KG1 (cell line): ENCODE results near the gene NT5C3B.
"Not testable (repeated sequence)": the region's sequence is repeated elsewhere in the genome, so short reads cannot be mapped to it uniquely, and the experiment has no call there.

Source experiments
- DNase-seq: peaks from one replicate; lab custom pipeline; 2025; lab: John Stamatoyannopoulos, UW

Gene NT5C3B

DNA sequence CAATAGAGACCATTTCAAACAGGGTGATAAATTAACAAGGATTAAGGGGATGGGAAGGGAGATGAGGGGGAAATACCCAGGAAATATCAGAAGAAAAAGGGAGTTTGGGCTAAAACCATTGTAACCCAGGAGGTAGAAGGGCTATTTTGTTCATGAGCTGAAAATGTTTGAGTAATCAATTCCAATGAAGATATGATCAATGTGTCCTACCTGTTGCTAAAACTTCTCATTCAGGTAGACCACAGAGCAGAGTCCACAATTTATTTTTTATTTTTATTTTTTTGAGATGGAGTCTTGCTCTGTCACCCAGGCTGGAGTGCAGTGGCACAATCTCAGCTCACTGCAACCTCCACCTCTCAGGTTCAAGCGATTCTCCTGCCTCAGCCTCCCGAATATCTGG lies 3.4 kb upstream of the NT5C3B start:
- not testable (repeated sequence) for DNase-seq

DNA sequence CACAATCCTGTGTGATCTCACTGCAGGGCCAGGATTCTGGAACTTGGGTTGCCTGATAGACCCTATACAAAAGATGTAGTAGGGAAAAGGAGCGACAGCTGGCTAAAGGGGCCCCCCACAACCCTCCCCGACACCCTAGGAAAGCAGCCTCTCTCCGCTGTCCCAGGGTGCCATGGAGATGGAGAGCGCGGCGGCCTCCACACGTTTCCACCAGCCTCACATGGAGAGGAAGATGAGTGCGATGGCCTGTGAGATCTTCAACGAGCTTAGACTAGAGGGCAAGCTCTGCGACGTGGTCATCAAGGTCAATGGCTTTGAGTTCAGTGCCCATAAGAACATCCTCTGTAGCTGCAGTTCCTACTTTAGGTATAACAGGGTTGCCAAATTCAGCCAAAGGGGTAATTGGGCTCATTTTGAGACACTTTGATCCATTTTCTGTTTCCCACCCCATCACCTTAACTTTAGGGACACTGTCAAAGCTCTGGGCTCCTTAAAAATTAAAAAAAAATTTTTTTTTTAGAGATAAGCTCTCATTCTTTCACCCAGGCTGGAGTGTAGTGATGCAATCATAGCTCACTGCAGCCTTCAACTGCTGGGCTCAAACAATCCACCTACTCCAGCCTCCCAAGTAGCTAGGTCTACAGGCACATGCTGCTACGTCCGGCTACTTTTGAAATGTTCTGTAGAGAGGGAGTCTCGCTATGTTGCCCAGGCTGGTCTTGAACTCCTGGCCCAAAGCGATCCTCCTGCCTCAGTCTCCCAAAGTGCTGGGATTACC lies 1.9 kb upstream of the NT5C3B start, which contains the start of gene KLHL10:
KLHL10 (plus strand) TSS at position 65 of the 778 bp plus-strand sequence; CDS start at position 173, 108 bp downstream.
- no peak for DNase-seq

- DNase-seq, result no peak
These were observed 641 bp upstream of the NT5C3B start for GRCh38 chr17:41836550-41837196.

DNA sequence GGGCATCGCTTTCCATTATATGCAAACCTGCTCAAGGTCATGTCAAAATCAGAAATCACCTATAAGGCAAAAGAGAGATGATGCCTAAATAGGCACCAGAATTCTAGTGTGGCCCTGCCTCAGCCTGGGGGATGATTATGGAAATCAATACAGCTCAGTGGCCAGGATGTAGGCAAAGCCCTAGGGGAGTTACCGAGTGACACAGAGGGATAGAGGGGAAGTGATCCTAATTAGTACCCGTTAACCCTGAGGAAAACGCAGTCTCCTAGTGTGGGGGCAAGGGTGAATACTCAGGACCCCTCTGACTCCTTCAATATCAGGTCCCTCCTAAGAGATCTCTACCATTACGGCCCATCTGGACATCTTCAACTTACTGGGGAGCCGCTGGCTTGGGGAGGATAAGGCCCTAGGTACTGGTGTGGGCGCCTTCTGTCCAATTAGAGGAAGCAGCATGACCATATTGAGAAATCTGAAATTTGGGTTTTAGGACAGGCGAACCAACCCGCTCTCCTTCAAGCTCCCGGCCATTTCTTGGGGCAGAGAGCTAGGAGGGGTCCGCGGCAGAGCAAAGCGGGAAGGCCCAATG lies 725 bp downstream of the NT5C3B start:
- DNase-seq, result no peak

DNA sequence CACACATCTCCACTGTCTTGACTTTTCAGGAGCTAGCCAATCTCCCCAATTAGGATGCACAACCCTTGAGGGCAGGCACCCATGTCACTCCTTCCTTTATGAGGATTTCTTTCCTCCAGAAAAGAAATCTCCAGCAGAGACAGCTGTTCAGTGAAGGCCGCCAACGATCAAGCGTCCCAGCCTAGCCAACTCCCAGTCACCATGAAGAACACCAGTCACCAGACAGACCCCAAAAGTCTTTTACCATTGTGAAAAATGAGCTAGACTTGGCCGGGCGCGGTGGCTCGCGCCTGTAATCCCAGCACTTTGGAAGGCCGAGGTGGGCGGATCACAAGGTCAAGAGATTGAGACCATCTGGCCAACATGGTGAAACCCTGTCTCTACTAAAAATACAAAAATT lies 6.1 kb downstream of the NT5C3B start:
- DNase-seq, result not testable (repeated sequence)

DNA sequence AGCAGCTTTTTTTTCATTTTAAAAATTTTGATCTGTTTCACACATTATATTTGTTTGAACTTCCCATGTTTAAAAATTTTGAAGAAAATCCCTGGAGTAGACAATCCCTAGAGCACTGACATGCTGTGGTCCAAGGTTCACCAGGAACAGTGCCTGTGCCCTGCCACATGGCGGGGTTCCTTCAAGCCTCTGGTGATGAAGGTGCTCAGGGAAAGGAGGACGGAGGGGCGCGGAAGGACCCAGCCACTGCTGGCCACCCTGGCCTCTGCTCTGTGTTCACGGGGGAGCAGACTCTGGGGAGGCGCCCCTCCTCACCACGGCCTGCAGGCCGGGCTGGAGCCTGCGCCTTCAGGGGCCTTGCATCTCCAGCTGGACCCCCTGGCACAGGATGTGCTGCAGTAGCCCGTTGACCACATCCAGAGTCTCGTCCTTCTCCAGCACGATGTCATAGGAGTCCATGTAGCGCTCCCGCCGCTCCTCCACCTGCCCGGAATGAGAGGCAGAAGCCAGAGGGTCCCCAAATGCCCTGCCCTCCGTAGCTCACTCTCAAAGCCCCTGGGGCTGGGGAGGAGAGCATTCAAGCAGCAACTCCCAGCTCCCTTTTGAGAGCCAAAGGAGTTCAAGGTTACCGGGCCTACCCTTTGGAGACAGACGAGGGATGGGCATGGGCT lies 10.7 kb downstream of the NT5C3B start:
- no peak for DNase-seq

- no peak for DNase-seq
These were observed 11.9 kb downstream of the NT5C3B start for GRCh38 chr17:41824086-41824485.

GRCh38 chr17:41823580-41823979 lies 12.5 kb downstream of the NT5C3B start:
- DNase-seq, result no peak

- no peak for DNase-seq
These were observed 12.9 kb downstream of the NT5C3B start for GRCh38 chr17:41823141-41823524.

DNA sequence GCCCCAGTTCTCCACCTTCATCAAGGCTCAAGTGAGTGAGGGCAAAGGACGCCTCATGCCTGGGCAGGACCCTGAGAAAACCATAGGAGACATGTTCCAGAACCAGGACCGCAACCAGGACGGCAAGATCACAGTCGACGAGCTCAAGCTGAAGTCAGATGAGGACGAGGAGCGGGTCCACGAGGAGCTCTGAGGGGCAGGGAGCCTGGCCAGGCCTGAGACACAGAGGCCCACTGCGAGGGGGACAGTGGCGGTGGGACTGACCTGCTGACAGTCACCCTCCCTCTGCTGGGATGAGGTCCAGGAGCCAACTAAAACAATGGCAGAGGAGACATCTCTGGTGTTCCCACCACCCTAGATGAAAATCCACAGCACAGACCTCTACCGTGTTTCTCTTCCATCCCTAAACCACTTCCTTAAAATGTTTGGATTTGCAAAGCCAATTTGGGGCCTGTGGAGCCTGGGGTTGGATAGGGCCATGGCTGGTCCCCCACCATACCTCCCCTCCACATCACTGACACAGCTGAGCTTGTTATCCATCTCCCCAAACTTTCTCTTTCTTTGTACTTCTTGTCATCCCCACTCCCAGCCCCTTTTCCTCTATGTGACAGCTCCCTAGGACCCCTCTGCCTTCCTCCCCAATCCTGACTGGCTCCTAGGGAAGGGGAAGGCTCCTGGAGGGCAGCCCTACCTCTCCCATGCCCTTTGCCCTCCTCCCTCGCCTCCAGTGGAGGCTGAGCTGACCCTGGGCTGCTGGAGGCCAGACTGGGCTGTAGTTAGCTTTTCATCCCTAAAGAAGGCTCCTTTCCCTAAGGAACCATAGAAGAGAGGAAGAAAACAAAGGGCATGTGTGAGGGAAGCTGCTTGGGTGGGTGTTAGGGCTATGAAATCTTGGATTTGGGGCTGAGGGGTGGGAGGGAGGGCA lies 13.6 kb downstream of the NT5C3B start:
- DNase-seq, result no peak

GRCh38 chr17:41821776-41822175 lies 14.3 kb downstream of the NT5C3B start:
- DNase-seq, result no peak

GRCh38 chr17:41818024-41818423 lies 18.0 kb downstream of the NT5C3B start:
- no peak for DNase-seq

DNA sequence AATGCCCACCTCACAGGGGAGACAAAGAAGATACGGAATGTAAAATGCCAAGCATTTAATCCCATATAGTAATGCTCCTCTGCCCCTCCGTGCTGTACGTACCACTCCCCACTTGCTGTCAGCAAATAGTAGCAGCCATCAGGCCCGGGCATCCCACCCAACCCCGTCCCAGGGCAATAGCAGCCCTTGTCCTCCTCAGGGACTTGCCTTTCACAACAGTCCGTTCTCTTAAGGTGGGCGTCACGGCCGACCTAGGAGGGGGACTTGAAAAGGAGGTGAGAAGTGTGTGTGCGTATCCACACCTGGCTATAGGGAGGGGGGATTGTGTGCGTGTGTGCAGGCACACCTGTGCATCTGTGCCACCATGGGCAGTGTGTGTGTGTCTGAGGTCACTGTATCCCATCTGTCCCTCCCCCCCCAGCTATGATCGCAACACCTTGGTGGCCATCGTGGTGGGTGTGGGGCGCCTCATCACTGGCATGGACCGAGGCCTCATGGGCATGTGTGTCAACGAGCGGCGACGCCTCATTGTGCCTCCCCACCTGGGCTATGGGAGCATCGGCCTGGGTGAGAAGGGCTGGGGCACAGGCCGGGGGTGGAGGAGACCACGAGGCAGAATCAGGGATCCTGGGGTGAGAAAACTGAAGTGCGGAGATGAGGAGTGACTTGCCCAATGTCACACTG lies 19.3 kb downstream of the NT5C3B start:
- no peak for DNase-seq

GRCh38 chr17:41814195-41814594 lies 21.8 kb downstream of the NT5C3B start:
- DNase-seq, result no peak

- no peak for DNase-seq
These were observed 22.3 kb downstream of the NT5C3B start for GRCh38 chr17:41813699-41814124.

DNA sequence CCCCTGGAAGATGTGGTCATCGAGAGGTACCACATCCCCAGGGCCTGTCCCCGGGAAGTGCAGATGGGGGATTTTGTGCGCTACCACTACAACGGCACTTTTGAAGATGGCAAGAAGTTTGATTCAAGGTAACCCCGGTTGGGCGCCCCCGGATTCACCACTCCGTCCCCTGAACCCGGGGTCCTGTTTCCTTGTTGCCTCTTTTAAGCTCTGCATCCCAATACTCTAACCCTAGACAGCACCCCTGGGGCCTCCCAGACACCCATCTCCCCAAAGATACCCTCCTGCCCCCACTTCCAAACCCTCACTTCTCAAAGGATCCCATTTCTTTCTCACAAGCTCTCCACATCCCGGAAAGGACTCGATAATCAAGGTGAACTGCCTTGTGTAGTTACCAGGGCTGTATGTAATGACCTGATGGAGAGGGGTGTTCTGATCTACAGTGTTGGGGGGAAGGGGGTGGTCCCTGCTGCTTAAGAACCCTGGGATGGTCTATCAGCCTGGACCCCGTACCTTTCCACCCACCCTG lies 22.8 kb downstream of the NT5C3B start:
- no peak for DNase-seq

DNA sequence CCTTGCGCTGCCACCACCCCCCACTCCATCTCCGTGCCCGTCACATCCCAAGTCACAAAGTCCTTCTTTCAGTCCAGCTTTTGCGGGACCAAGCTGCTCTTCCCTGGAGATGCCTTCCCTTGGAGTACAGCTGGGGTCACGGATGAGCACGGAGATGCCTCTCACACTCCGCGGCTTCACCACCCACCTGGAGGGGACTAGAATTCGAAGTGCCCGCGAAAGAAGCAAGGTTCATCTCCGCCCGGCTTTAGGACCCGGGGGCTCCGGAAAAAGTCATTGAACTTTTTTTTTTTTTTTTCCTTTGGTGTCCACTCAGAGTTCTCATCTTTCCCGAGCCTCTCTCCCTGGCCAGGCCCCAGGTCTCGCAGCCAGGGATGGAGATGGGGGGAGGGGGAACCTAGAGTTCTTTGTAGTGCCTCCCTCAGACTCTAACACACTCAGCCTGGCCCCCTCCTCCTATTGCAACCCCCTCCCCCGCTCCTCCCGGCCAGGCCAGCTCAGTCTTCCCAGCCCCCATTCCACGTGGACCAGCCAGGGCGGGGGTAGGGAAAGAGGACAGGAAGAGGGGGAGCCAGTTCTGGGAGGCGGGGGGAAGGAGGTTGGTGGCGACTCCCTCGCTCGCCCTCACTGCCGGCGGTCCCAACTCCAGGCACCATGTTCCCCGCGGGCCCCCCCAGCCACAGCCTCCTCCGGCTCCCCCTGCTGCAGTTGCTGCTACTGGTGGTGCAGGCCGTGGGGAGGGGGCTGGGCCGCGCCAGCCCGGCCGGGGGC lies 23.5 kb downstream of the NT5C3B start, which contains the start of gene FKBP10:
FKBP10 (plus strand) TSS at position 624 of the 771 bp plus-strand sequence; CDS start at position 655, 31 bp downstream.
- DNase-seq, result no peak

DNA sequence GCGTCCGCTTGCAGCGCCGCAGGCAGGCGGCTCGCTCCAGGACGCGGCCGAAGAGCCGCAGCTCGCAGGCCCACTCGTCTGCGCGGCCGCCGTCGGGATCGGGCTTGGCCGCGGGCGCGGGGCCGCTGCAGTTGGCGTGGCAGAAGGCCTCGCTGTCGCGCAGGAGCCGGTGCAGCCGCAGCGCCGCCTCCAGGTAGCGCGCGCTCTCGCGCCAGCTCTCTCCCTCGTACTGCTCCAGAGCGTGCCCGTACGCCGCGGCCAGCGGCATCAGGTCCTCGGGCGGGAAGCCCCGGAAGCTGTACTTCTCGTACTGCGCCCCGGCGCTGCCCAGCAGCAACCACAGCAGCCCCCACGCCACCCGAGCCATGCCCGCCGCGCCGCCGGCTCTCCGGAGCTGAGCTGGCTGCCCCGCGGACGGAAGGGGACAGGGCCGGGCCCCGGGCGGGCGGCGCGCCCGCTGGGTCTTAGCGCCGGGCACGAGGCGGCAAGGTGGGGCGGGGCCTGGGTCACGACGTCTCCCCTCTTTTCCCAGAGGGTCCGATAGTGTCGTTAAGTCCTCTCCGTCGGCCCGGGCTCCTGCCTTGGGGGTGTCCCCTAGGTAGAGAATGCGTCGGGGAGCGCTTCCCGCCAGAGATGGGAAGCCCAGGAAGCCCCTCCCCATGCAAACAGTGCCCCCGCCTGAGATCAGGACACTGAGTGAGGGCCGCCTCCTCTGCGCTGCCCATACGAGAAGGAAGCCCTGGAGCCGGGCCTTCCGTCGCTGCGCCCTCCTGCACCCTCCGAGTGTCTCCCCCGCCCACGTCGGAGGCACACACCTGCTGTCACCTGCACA lies 24.3 kb downstream of the NT5C3B start, which contains the start of gene P3H4:
P3H4 (minus strand) TSS at position 401 of the 832 bp plus-strand sequence; CDS start at position 367, 34 bp downstream.
- DNase-seq, result peak; percentile 65
